HG03280 (cell line): ENCODE results near the gene PNPLA8.
A peak's percentile ranks its signal among the peaks of the same experiment; 100 is the strongest.
"Not testable (repeated sequence)": the region's sequence is repeated elsewhere in the genome, so short reads cannot be mapped to it uniquely, and the experiment has no call there.

Experiments used
- ATAC-seq: cut with Tn5 transposase; IDR thresholded peaks from one replicate; pipeline ENCODE4 v1.9.1; 2021; ENCODE audit warnings: mild to moderate bottlenecking, moderate library complexity; ENCODE audit not compliant: unreplicated experiment

Gene PNPLA8

GRCh38 chr7:108480311-108480710, 45.6 kb downstream of the PNPLA8 start:
- no peak for ATAC-seq

GRCh38 chr7:108479751-108480150, 46.2 kb downstream of the PNPLA8 start:
- no peak for ATAC-seq

- ATAC-seq, result no peak
Observed at GRCh38 chr7:108479118-108479517, 46.8 kb downstream of the PNPLA8 start.

- no peak for ATAC-seq
Observed at GRCh38 chr7:108468246-108468645, 57.7 kb downstream of the PNPLA8 start.

GRCh38 chr7:108467391-108467790, 58.5 kb downstream of the PNPLA8 start:
- ATAC-seq, result no peak

- not testable (repeated sequence) for ATAC-seq
Observed at GRCh38 chr7:108466322-108466721, 59.6 kb downstream of the PNPLA8 start.

GRCh38 chr7:108464743-108465142, 61.2 kb downstream of the PNPLA8 start:
- ATAC-seq, result no peak

GRCh38 chr7:108463613-108464012, 62.3 kb downstream of the PNPLA8 start:
- no peak for ATAC-seq

GRCh38 chr7:108461840-108462239, 64.1 kb downstream of the PNPLA8 start:
- no peak for ATAC-seq

- no peak for ATAC-seq
Observed at GRCh38 chr7:108460964-108461363, 65.0 kb downstream of the PNPLA8 start.

- no peak for ATAC-seq
Observed at GRCh38 chr7:108459922-108460551, 65.9 kb downstream of the PNPLA8 start.

GRCh38 chr7:108457871-108458270, 68.1 kb downstream of the PNPLA8 start:
- ATAC-seq, result no peak

- ATAC-seq, result no peak
Observed at GRCh38 chr7:108456845-108457540, 68.9 kb downstream of the PNPLA8 start.

- ATAC-seq, result no peak
Observed at GRCh38 chr7:108455998-108456677, 69.8 kb downstream of the PNPLA8 start, which contains the start of gene NRCAM. Gene NRCAM (minus strand): TSS chr7:108456436. CDS start chr7:108240064, 216,372 bp downstream.

- ATAC-seq, result no peak
Observed at GRCh38 chr7:108455551-108455997, 70.4 kb downstream of the PNPLA8 start.

- no peak for ATAC-seq
Observed at GRCh38 chr7:108454674-108455550, 71.0 kb downstream of the PNPLA8 start.

- no peak for ATAC-seq
Observed at GRCh38 chr7:108454317-108454673, 71.6 kb downstream of the PNPLA8 start.

GRCh38 chr7:108453320-108453719, 72.6 kb downstream of the PNPLA8 start:
- ATAC-seq, result no peak

GRCh38 chr7:108452707-108453106, 73.2 kb downstream of the PNPLA8 start:
- peak; percentile 55 for ATAC-seq

GRCh38 chr7:108451296-108451848, 74.6 kb downstream of the PNPLA8 start:
- ATAC-seq, result no peak

GRCh38 chr7:108450160-108450559, 75.8 kb downstream of the PNPLA8 start:
- ATAC-seq, result no peak
